ENCODE measurements around the gene CDKN1C.

CDKN1C gene

GRCh38 chr11:2885678-2886081 lies at the start of gene CDKN1C:
Gene CDKN1C, minus strand, starts transcription at chr11:2885775. Its CDS starts 319 bp downstream, at chr11:2885456.
- Histone ChIP-seq H3K4me1 (ENCODE audit: insufficient read depth, low read length) (peaks cover 5% of the 10 kb centered on the region; the same call in 1 of the 2 replicates), H3K9ac (ENCODE audit: low read depth, low read length) (peak within 1 kb of the TSS; percentile 68)

GRCh38 chr11:2934611-2935239 lies 49.1 kb upstream of the CDKN1C start:
- H3K9me3 ChIP-seq (ENCODE audit: control insufficient read depth, insufficient read depth, low read length) = peaks cover 13% of the 10 kb centered on the region; the same call in 1 of the 2 replicates
- H3K36me3 ChIP-seq (ENCODE audit: insufficient read depth, low read length) = no peaks in the 10 kb centered on the region
- no peak overlapping the region for H3K9ac ChIP-seq (ENCODE audit: low read depth, low read length)
- 0 out of 2 replicates have a peak, but pooled peaks cover 2% of the 10 kb centered on the region for H3K4me1 ChIP-seq (ENCODE audit: insufficient read depth, low read length)

More at GRCh38 chr11:2885678-2886081, at the start of gene CDKN1C:
- Histone ChIP-seq H3K9me3 (ENCODE audit: control insufficient read depth, insufficient read depth, low read length) (no peaks in the 10 kb centered on the region), H3K36me3 (ENCODE audit: insufficient read depth, low read length) (no peaks in the 10 kb centered on the region)

- Histone ChIP-seq H3K4me1 (ENCODE audit: insufficient read depth, low read length) (0 out of 2 replicates have a peak, but pooled peaks cover 2% of the 10 kb centered on the region), H3K9me3 (ENCODE audit: control insufficient read depth, insufficient read depth, low read length) (peaks cover 13% of the 10 kb centered on the region; the same call in 1 of the 2 replicates), H3K9ac (ENCODE audit: low read depth, low read length) (no peak overlapping the region), H3K36me3 (ENCODE audit: insufficient read depth, low read length) (no peaks in the 10 kb centered on the region)
These were observed 48.5 kb upstream of the CDKN1C start for GRCh38 chr11:2934021-2934550.

- Histone ChIP-seq H3K9ac (ENCODE audit: low read depth, low read length) (no peak overlapping the region), H3K36me3 (ENCODE audit: insufficient read depth, low read length) (no peaks in the 10 kb centered on the region), H3K4me1 (ENCODE audit: insufficient read depth, low read length) (0 out of 2 replicates have a peak, but pooled peaks cover 2% of the 10 kb centered on the region), H3K9me3 (ENCODE audit: control insufficient read depth, insufficient read depth, low read length) (peaks cover 9% of the 10 kb centered on the region; the same call in 1 of the 2 replicates)
These were observed 47.9 kb upstream of the CDKN1C start for GRCh38 chr11:2933375-2934020.

- peaks cover 3% of the 10 kb centered on the region; the same call in 1 of the 2 replicates for H3K9me3 ChIP-seq (ENCODE audit: control insufficient read depth, insufficient read depth, low read length)
- H3K9ac ChIP-seq (ENCODE audit: low read depth, low read length) = no peak overlapping the region
- H3K4me1 ChIP-seq (ENCODE audit: insufficient read depth, low read length) = 0 out of 2 replicates have a peak, but pooled peaks cover 2% of the 10 kb centered on the region
These were observed 47.3 kb upstream of the CDKN1C start for GRCh38 chr11:2932850-2933251.

GRCh38 chr11:2931771-2932738 lies 46.5 kb upstream of the CDKN1C start:
- Histone ChIP-seq H3K9ac (ENCODE audit: low read depth, low read length) (no peak overlapping the region), H3K9me3 (ENCODE audit: control insufficient read depth, insufficient read depth, low read length) (no peaks in the 10 kb centered on the region), H3K4me1 (ENCODE audit: insufficient read depth, low read length) (peaks cover 7% of the 10 kb centered on the region; the same call in 1 of the 2 replicates), H3K36me3 (ENCODE audit: insufficient read depth, low read length) (no peaks in the 10 kb centered on the region)

More at GRCh38 chr11:2932850-2933251, 47.3 kb upstream of the CDKN1C start:
- H3K36me3 ChIP-seq (ENCODE audit: insufficient read depth, low read length) = no peaks in the 10 kb centered on the region

- no peak overlapping the region for H3K9ac ChIP-seq (ENCODE audit: low read depth, low read length)
- H3K4me1 ChIP-seq (ENCODE audit: insufficient read depth, low read length) = peaks cover 12% of the 10 kb centered on the region; the same call in 1 of the 2 replicates
- H3K36me3 ChIP-seq (ENCODE audit: insufficient read depth, low read length) = no peaks in the 10 kb centered on the region
- H3K9me3 ChIP-seq (ENCODE audit: control insufficient read depth, insufficient read depth, low read length) = no peaks in the 10 kb centered on the region
These were observed 45.8 kb upstream of the CDKN1C start for GRCh38 chr11:2931420-2931746.

- Histone ChIP-seq H3K4me1 (ENCODE audit: insufficient read depth, low read length) (peaks cover 12% of the 10 kb centered on the region; the same call in 1 of the 2 replicates), H3K9ac (ENCODE audit: low read depth, low read length) (peak overlapping the region; percentile 23; the same call in 1 of the 2 replicates), H3K9me3 (ENCODE audit: control insufficient read depth, insufficient read depth, low read length) (no peaks in the 10 kb centered on the region), H3K36me3 (ENCODE audit: insufficient read depth, low read length) (no peaks in the 10 kb centered on the region)
These were observed 45.3 kb upstream of the CDKN1C start for GRCh38 chr11:2930704-2931419.

GRCh38 chr11:2929950-2930703 lies 44.6 kb upstream of the CDKN1C start:
- Histone ChIP-seq H3K36me3 (ENCODE audit: insufficient read depth, low read length) (no peaks in the 10 kb centered on the region), H3K4me1 (ENCODE audit: insufficient read depth, low read length) (peaks cover 12% of the 10 kb centered on the region; the same call in 1 of the 2 replicates), H3K9me3 (ENCODE audit: control insufficient read depth, insufficient read depth, low read length) (no peaks in the 10 kb centered on the region), H3K9ac (ENCODE audit: low read depth, low read length) (peak overlapping the region; percentile 23; the same call in 1 of the 2 replicates)

GRCh38 chr11:2929531-2929949 lies 44.0 kb upstream of the CDKN1C start:
- peaks cover 12% of the 10 kb centered on the region; the same call in 1 of the 2 replicates for H3K4me1 ChIP-seq (ENCODE audit: insufficient read depth, low read length)
- peak overlapping the region; percentile 23; the same call in 1 of the 2 replicates for H3K9ac ChIP-seq (ENCODE audit: low read depth, low read length)
- no peaks in the 10 kb centered on the region for H3K36me3 ChIP-seq (ENCODE audit: insufficient read depth, low read length)

GRCh38 chr11:2928605-2929530 lies 43.3 kb upstream of the CDKN1C start, which contains the start of gene PHLDA2:
Gene PHLDA2, minus strand, starts transcription at chr11:2929420. Its CDS starts 56 bp downstream, at chr11:2929364.
- no peaks in the 10 kb centered on the region for H3K36me3 ChIP-seq (ENCODE audit: insufficient read depth, low read length)
- H3K9ac ChIP-seq (ENCODE audit: low read depth, low read length) = peak within 1 kb of the TSS; percentile 77
- H3K4me1 ChIP-seq (ENCODE audit: insufficient read depth, low read length) = peaks cover 12% of the 10 kb centered on the region; the same call in 1 of the 2 replicates
- H3K9me3 ChIP-seq (ENCODE audit: control insufficient read depth, insufficient read depth, low read length) = no peaks in the 10 kb centered on the region

More at GRCh38 chr11:2929531-2929949, 44.0 kb upstream of the CDKN1C start:
- no peaks in the 10 kb centered on the region for H3K9me3 ChIP-seq (ENCODE audit: control insufficient read depth, insufficient read depth, low read length)
